ENCODE results near the gene MTHFD1L.
"Not testable (repeated sequence)": the region's sequence is repeated elsewhere in the genome, so short reads cannot be mapped to it uniquely, and the experiment has no call there.

Gene MTHFD1L

GRCh38 chr6:151103266-151103665 is 237.8 kb downstream of the MTHFD1L start:
- Mint-ChIP-seq H3K27me3 (no peaks in the 10 kb centered on the region), H3K36me3 (ENCODE audit: low read depth) (peaks cover 44% of the 10 kb centered on the region), H3K4me3 (no peak overlapping the region), H3K4me1 (ENCODE audit: low read depth) (peaks cover 4% of the 10 kb centered on the region), H3K9me3 (no peaks in the 10 kb centered on the region), H3K27ac (no peak overlapping the region)

- peaks cover 8% of the 10 kb centered on the region for H3K36me3 Mint-ChIP-seq (ENCODE audit: low read depth)
- no peak overlapping the region for H3K27ac Mint-ChIP-seq
- no peaks in the 10 kb centered on the region for H3K4me1 Mint-ChIP-seq (ENCODE audit: low read depth)
- no peaks in the 10 kb centered on the region for H3K9me3 Mint-ChIP-seq
- H3K27me3 Mint-ChIP-seq, result peaks cover 6% of the 10 kb centered on the region
- H3K4me3 Mint-ChIP-seq, result no peak overlapping the region
Observed at GRCh38 chr6:151107897-151108427, 242.5 kb downstream of the MTHFD1L start.

GRCh38 chr6:151108548-151108947 is 243.0 kb downstream of the MTHFD1L start:
- Mint-ChIP-seq H3K4me1 (ENCODE audit: low read depth) (no peaks in the 10 kb centered on the region), H3K27me3 (peaks cover 8% of the 10 kb centered on the region), H3K36me3 (ENCODE audit: low read depth) (peaks cover 4% of the 10 kb centered on the region), H3K4me3 (no peak overlapping the region), H3K27ac (no peak overlapping the region), H3K9me3 (no peaks in the 10 kb centered on the region)

- H3K27ac Mint-ChIP-seq, result no peak overlapping the region
- H3K27me3 Mint-ChIP-seq, result peaks cover 8% of the 10 kb centered on the region
- H3K4me3 Mint-ChIP-seq, result no peak overlapping the region
- no peaks in the 10 kb centered on the region for H3K4me1 Mint-ChIP-seq (ENCODE audit: low read depth)
- no peaks in the 10 kb centered on the region for H3K9me3 Mint-ChIP-seq
- no peaks in the 10 kb centered on the region for H3K36me3 Mint-ChIP-seq (ENCODE audit: low read depth)
Observed at GRCh38 chr6:151109361-151109760, 243.9 kb downstream of the MTHFD1L start.

- no peaks in the 10 kb centered on the region for H3K4me1 Mint-ChIP-seq (ENCODE audit: low read depth)
Observed at GRCh38 chr6:151109869-151110575, 244.5 kb downstream of the MTHFD1L start.

GRCh38 chr6:151110576-151110905 is 245.0 kb downstream of the MTHFD1L start:
- peaks cover 8% of the 10 kb centered on the region for H3K27me3 Mint-ChIP-seq
- no peaks in the 10 kb centered on the region for H3K9me3 Mint-ChIP-seq
- no peaks in the 10 kb centered on the region for H3K4me1 Mint-ChIP-seq (ENCODE audit: low read depth)
- no peak overlapping the region for H3K27ac Mint-ChIP-seq
- no peaks in the 10 kb centered on the region for H3K36me3 Mint-ChIP-seq (ENCODE audit: low read depth)
- no peak overlapping the region for H3K4me3 Mint-ChIP-seq

More at GRCh38 chr6:151109869-151110575, 244.5 kb downstream of the MTHFD1L start:
- Mint-ChIP-seq H3K36me3 (ENCODE audit: low read depth) (no peaks in the 10 kb centered on the region), H3K27ac (no peak overlapping the region), H3K27me3 (peaks cover 8% of the 10 kb centered on the region), H3K4me3 (no peak overlapping the region), H3K9me3 (no peaks in the 10 kb centered on the region)

GRCh38 chr6:151111670-151112069 is 246.2 kb downstream of the MTHFD1L start:
- H3K36me3 Mint-ChIP-seq (ENCODE audit: low read depth), result no peaks in the 10 kb centered on the region
- H3K4me1 Mint-ChIP-seq (ENCODE audit: low read depth), result no peaks in the 10 kb centered on the region
- H3K27me3 Mint-ChIP-seq, result peaks cover 8% of the 10 kb centered on the region
- H3K9me3 Mint-ChIP-seq, result no peaks in the 10 kb centered on the region
- H3K4me3 Mint-ChIP-seq, result no peak overlapping the region
- H3K27ac Mint-ChIP-seq, result no peak overlapping the region

GRCh38 chr6:151112130-151112529 is 246.6 kb downstream of the MTHFD1L start:
- Mint-ChIP-seq H3K27ac (no peak overlapping the region), H3K36me3 (ENCODE audit: low read depth) (no peaks in the 10 kb centered on the region), H3K4me1 (ENCODE audit: low read depth) (no peaks in the 10 kb centered on the region), H3K27me3 (peaks cover 8% of the 10 kb centered on the region), H3K4me3 (no peak overlapping the region), H3K9me3 (no peaks in the 10 kb centered on the region)

GRCh38 chr6:151112884-151113283 is 247.4 kb downstream of the MTHFD1L start:
- not testable (repeated sequence) for H3K4me1 Mint-ChIP-seq (ENCODE audit: low read depth); H3K36me3 Mint-ChIP-seq (ENCODE audit: low read depth); H3K9me3 Mint-ChIP-seq; H3K27ac Mint-ChIP-seq; H3K27me3 Mint-ChIP-seq; H3K4me3 Mint-ChIP-seq

GRCh38 chr6:151113641-151114040 is 248.1 kb downstream of the MTHFD1L start:
- no peak overlapping the region for H3K27ac Mint-ChIP-seq
- H3K9me3 Mint-ChIP-seq, result no peaks in the 10 kb centered on the region
- no peak overlapping the region for H3K4me3 Mint-ChIP-seq
- no peaks in the 10 kb centered on the region for H3K36me3 Mint-ChIP-seq (ENCODE audit: low read depth)
- H3K27me3 Mint-ChIP-seq, result peaks cover 8% of the 10 kb centered on the region
- H3K4me1 Mint-ChIP-seq (ENCODE audit: low read depth), result no peaks in the 10 kb centered on the region

- Mint-ChIP-seq H3K27me3 (no peaks in the 10 kb centered on the region), H3K4me1 (ENCODE audit: low read depth) (no peaks in the 10 kb centered on the region), H3K36me3 (ENCODE audit: low read depth) (no peaks in the 10 kb centered on the region), H3K27ac (no peak overlapping the region), H3K4me3 (no peak overlapping the region), H3K9me3 (no peaks in the 10 kb centered on the region)
Observed at GRCh38 chr6:151118461-151119123, 253.1 kb downstream of the MTHFD1L start.

- Mint-ChIP-seq H3K36me3 (ENCODE audit: low read depth) (no peaks in the 10 kb centered on the region), H3K27me3 (no peaks in the 10 kb centered on the region), H3K27ac (no peak overlapping the region), H3K9me3 (no peaks in the 10 kb centered on the region), H3K4me3 (no peak overlapping the region), H3K4me1 (ENCODE audit: low read depth) (no peaks in the 10 kb centered on the region)
Observed at GRCh38 chr6:151119823-151120524, 254.5 kb downstream of the MTHFD1L start.

GRCh38 chr6:151121900-151122299 is 256.4 kb downstream of the MTHFD1L start:
- no peak overlapping the region for H3K4me3 Mint-ChIP-seq
- no peaks in the 10 kb centered on the region for H3K9me3 Mint-ChIP-seq
- no peak overlapping the region for H3K27ac Mint-ChIP-seq
- H3K27me3 Mint-ChIP-seq, result no peaks in the 10 kb centered on the region
- H3K36me3 Mint-ChIP-seq (ENCODE audit: low read depth), result no peaks in the 10 kb centered on the region
- H3K4me1 Mint-ChIP-seq (ENCODE audit: low read depth), result no peaks in the 10 kb centered on the region

GRCh38 chr6:151123641-151124040 is 258.1 kb downstream of the MTHFD1L start:
- H3K9me3 Mint-ChIP-seq; H3K36me3 Mint-ChIP-seq (ENCODE audit: low read depth); H3K4me1 Mint-ChIP-seq (ENCODE audit: low read depth); H3K4me3 Mint-ChIP-seq; H3K27ac Mint-ChIP-seq; H3K27me3 Mint-ChIP-seq: not testable (repeated sequence)

GRCh38 chr6:151125242-151125641 is 259.7 kb downstream of the MTHFD1L start:
- H3K4me1 Mint-ChIP-seq (ENCODE audit: low read depth); H3K27ac Mint-ChIP-seq; H3K9me3 Mint-ChIP-seq; H3K27me3 Mint-ChIP-seq; H3K4me3 Mint-ChIP-seq; H3K36me3 Mint-ChIP-seq (ENCODE audit: low read depth): not testable (repeated sequence)
